ENCODE results near the gene PPP3CB.

PPP3CB gene

GRCh38 chr10:73495884-73496674 is at the start of gene PPP3CB:
Gene PPP3CB, minus strand, starts transcription at chr10:73496024. Its CDS starts 135 bp downstream, at chr10:73495889.
- DNase-seq (ENCODE audit: low read depth, low spot score) = peak; percentile 83

- DNase-seq (ENCODE audit: low read depth, low spot score) = no peak
Observed at GRCh38 chr10:73545357-73545756, 49.5 kb upstream of the PPP3CB start.

- no peak for DNase-seq (ENCODE audit: low read depth, low spot score)
Observed at GRCh38 chr10:73537709-73538108, 41.9 kb upstream of the PPP3CB start.

GRCh38 chr10:73537288-73537687 is 41.5 kb upstream of the PPP3CB start:
- no peak for DNase-seq (ENCODE audit: low read depth, low spot score)

GRCh38 chr10:73534857-73535256 is 39.0 kb upstream of the PPP3CB start:
- DNase-seq (ENCODE audit: low read depth, low spot score) = no peak

GRCh38 chr10:73529089-73529832 is 33.4 kb upstream of the PPP3CB start:
- peak; percentile 28 for DNase-seq (ENCODE audit: low read depth, low spot score)

GRCh38 chr10:73522263-73522662 is 26.4 kb upstream of the PPP3CB start:
- no peak for DNase-seq (ENCODE audit: low read depth, low spot score)

GRCh38 chr10:73519336-73519735 is 23.5 kb upstream of the PPP3CB start:
- DNase-seq (ENCODE audit: low read depth, low spot score) = no peak

- no peak for DNase-seq (ENCODE audit: low read depth, low spot score)
Observed at GRCh38 chr10:73517166-73517888, 21.5 kb upstream of the PPP3CB start.

- DNase-seq (ENCODE audit: low read depth, low spot score) = no peak
Observed at GRCh38 chr10:73512207-73512743, 16.5 kb upstream of the PPP3CB start.

GRCh38 chr10:73509695-73510094 is 13.9 kb upstream of the PPP3CB start:
- DNase-seq (ENCODE audit: low read depth, low spot score) = no peak

- no peak for DNase-seq (ENCODE audit: low read depth, low spot score)
Observed at GRCh38 chr10:73506491-73506890, 10.7 kb upstream of the PPP3CB start.

- DNase-seq (ENCODE audit: low read depth, low spot score) = no peak
Observed at GRCh38 chr10:73506074-73506473, 10.2 kb upstream of the PPP3CB start.

GRCh38 chr10:73503037-73503436 is 7.2 kb upstream of the PPP3CB start:
- DNase-seq (ENCODE audit: low read depth, low spot score) = no peak

GRCh38 chr10:73501651-73502050 is 5.8 kb upstream of the PPP3CB start:
- DNase-seq (ENCODE audit: low read depth, low spot score) = no peak

- no peak for DNase-seq (ENCODE audit: low read depth, low spot score)
Observed at GRCh38 chr10:73497623-73498022, 1.8 kb upstream of the PPP3CB start.

GRCh38 chr10:73495226-73495883 is 469 bp downstream of the PPP3CB start:
- DNase-seq (ENCODE audit: low read depth, low spot score) = peak; percentile 74

GRCh38 chr10:73494877-73495225 is 973 bp downstream of the PPP3CB start:
- DNase-seq (ENCODE audit: low read depth, low spot score) = no peak

- DNase-seq (ENCODE audit: low read depth, low spot score) = no peak
Observed at GRCh38 chr10:73494213-73494612, 1.6 kb downstream of the PPP3CB start.

- DNase-seq (ENCODE audit: low read depth, low spot score) = no peak
Observed at GRCh38 chr10:73493781-73494180, 2.0 kb downstream of the PPP3CB start.

- no peak for DNase-seq (ENCODE audit: low read depth, low spot score)
Observed at GRCh38 chr10:73486601-73487000, 9.2 kb downstream of the PPP3CB start.

GRCh38 chr10:73485320-73485719 is 10.5 kb downstream of the PPP3CB start:
- DNase-seq (ENCODE audit: low read depth, low spot score) = no peak
